ENCODE measurements around the gene PTPRG. TPM values are rescaled to one million over a fixed set of nuclear protein-coding genes. Genes with fewer than 3 reads are reported as not detected.

PTPRG gene
- total RNA-seq, 1 donor from 2014 or later = 39.6 TPM

- H3K36me3 Mint-ChIP-seq (ENCODE audit: low read depth, unreplicated experiment) = no peaks in the 10 kb centered on the region
- no peaks in the 10 kb centered on the region for H3K9me3 ChIP-seq (ENCODE audit: insufficient read depth, low read depth, low read length)
These were observed 104.6 kb downstream of the PTPRG start for GRCh38 chr3:61665987-61666386.

GRCh38 chr3:61666615-61667330, 105.4 kb downstream of the PTPRG start:
- Histone ChIP-seq H3K4me1 (ENCODE audit: insufficient read depth, low read length) (peaks cover 11% of the 10 kb centered on the region), H3K27me3 (ENCODE audit: insufficient read depth, low read length) (no peaks in the 10 kb centered on the region), H3K9ac (ENCODE audit: low read length) (no peak overlapping the region), H3K4me2 (ENCODE audit: low read length) (no peak overlapping the region), H3K9me3 (ENCODE audit: insufficient read depth, low read depth, low read length) (no peaks in the 10 kb centered on the region), H4K20me1 (ENCODE audit: insufficient read depth, low read length) (peaks cover 15% of the 10 kb centered on the region), H3K4me3 (ENCODE audit: insufficient read depth, low read depth, low read length) (no peak overlapping the region), H2AFZ (ENCODE audit: low read depth, low read length) (no peak overlapping the region), H3K27ac (ENCODE audit: low read depth, low read length) (no peak overlapping the region), H3K36me3 (ENCODE audit: insufficient read depth, low read length) (no peaks in the 10 kb centered on the region), H3K79me2 (ENCODE audit: insufficient read depth, low read length) (peaks cover 32% of the 10 kb centered on the region)
- H3K9me3 Mint-ChIP-seq (ENCODE audit: unreplicated experiment) = no peaks in the 10 kb centered on the region
- no peaks in the 10 kb centered on the region for H3K27me3 Mint-ChIP-seq (ENCODE audit: low read depth, unreplicated experiment)
- H3K27ac Mint-ChIP-seq (ENCODE audit: unreplicated experiment) = no peak overlapping the region
- FAIRE-seq = no peak
- H3K4me3 Mint-ChIP-seq (ENCODE audit: unreplicated experiment) = no peak overlapping the region
- H3K4me1 Mint-ChIP-seq (ENCODE audit: low read depth, unreplicated experiment) = peaks cover 24% of the 10 kb centered on the region
- no peaks in the 10 kb centered on the region for H3K36me3 Mint-ChIP-seq (ENCODE audit: low read depth, unreplicated experiment)
- no peak for TF ChIP-seq EZH2 (IDR thresholded peaks at IDR 0.05; ENCODE audit: insufficient read depth, low read length)
- no peak for TF ChIP-seq CTCF (IDR thresholded peaks at IDR 0.05; ENCODE audit: insufficient read depth, low read depth, low read length)
- DNase-seq (ENCODE audit: low read depth) = no peak

More at GRCh38 chr3:61665987-61666386, 104.6 kb downstream of the PTPRG start:
- Histone ChIP-seq H3K27me3 (ENCODE audit: insufficient read depth, low read length) (no peaks in the 10 kb centered on the region), H3K27ac (ENCODE audit: low read depth, low read length) (no peak overlapping the region), H2AFZ (ENCODE audit: low read depth, low read length) (no peak overlapping the region), H3K79me2 (ENCODE audit: insufficient read depth, low read length) (peaks cover 32% of the 10 kb centered on the region), H3K4me1 (ENCODE audit: insufficient read depth, low read length) (peaks cover 11% of the 10 kb centered on the region), H3K4me3 (ENCODE audit: insufficient read depth, low read depth, low read length) (no peak overlapping the region), H3K36me3 (ENCODE audit: insufficient read depth, low read length) (no peaks in the 10 kb centered on the region), H4K20me1 (ENCODE audit: insufficient read depth, low read length) (peaks cover 15% of the 10 kb centered on the region), H3K9ac (ENCODE audit: low read length) (no peak overlapping the region), H3K4me2 (ENCODE audit: low read length) (no peak overlapping the region)
- H3K27me3 Mint-ChIP-seq (ENCODE audit: low read depth, unreplicated experiment) = no peaks in the 10 kb centered on the region
- no peaks in the 10 kb centered on the region for H3K9me3 Mint-ChIP-seq (ENCODE audit: unreplicated experiment)
- no peak for FAIRE-seq
- H3K4me1 Mint-ChIP-seq (ENCODE audit: low read depth, unreplicated experiment) = peaks cover 24% of the 10 kb centered on the region
- no peak overlapping the region for H3K27ac Mint-ChIP-seq (ENCODE audit: unreplicated experiment)
- TF ChIP-seq CTCF (IDR thresholded peaks at IDR 0.05; ENCODE audit: insufficient read depth, low read depth, low read length) (no peak), EZH2 (IDR thresholded peaks at IDR 0.05; ENCODE audit: insufficient read depth, low read length) (no peak)
- H3K4me3 Mint-ChIP-seq (ENCODE audit: unreplicated experiment) = no peak overlapping the region
- no peak for DNase-seq (ENCODE audit: low read depth)

GRCh38 chr3:61667383-61667782, 106.0 kb downstream of the PTPRG start:
- FAIRE-seq = no peak
- Histone ChIP-seq H3K4me1 (ENCODE audit: insufficient read depth, low read length) (peaks cover 11% of the 10 kb centered on the region), H3K36me3 (ENCODE audit: insufficient read depth, low read length) (no peaks in the 10 kb centered on the region), H3K27ac (ENCODE audit: low read depth, low read length) (no peak overlapping the region), H3K4me2 (ENCODE audit: low read length) (no peak overlapping the region), H3K27me3 (ENCODE audit: insufficient read depth, low read length) (no peaks in the 10 kb centered on the region), H4K20me1 (ENCODE audit: insufficient read depth, low read length) (peaks cover 15% of the 10 kb centered on the region), H2AFZ (ENCODE audit: low read depth, low read length) (no peak overlapping the region), H3K79me2 (ENCODE audit: insufficient read depth, low read length) (peaks cover 26% of the 10 kb centered on the region), H3K9me3 (ENCODE audit: insufficient read depth, low read depth, low read length) (no peaks in the 10 kb centered on the region), H3K4me3 (ENCODE audit: insufficient read depth, low read depth, low read length) (no peak overlapping the region), H3K9ac (ENCODE audit: low read length) (no peak overlapping the region)
- H3K4me1 Mint-ChIP-seq (ENCODE audit: low read depth, unreplicated experiment) = peaks cover 24% of the 10 kb centered on the region
- no peaks in the 10 kb centered on the region for H3K9me3 Mint-ChIP-seq (ENCODE audit: unreplicated experiment)
- DNase-seq (ENCODE audit: low read depth) = no peak
- H3K27ac Mint-ChIP-seq (ENCODE audit: unreplicated experiment) = no peak overlapping the region
- TF ChIP-seq CTCF (IDR thresholded peaks at IDR 0.05; ENCODE audit: insufficient read depth, low read depth, low read length) (no peak), EZH2 (IDR thresholded peaks at IDR 0.05; ENCODE audit: insufficient read depth, low read length) (no peak)
- no peaks in the 10 kb centered on the region for H3K27me3 Mint-ChIP-seq (ENCODE audit: low read depth, unreplicated experiment)
- H3K36me3 Mint-ChIP-seq (ENCODE audit: low read depth, unreplicated experiment) = no peaks in the 10 kb centered on the region
- no peak overlapping the region for H3K4me3 Mint-ChIP-seq (ENCODE audit: unreplicated experiment)
